H1 (cell line): Measurements from ENCODE around the gene GLRX3. TPM values are rescaled to one million over a fixed set of nuclear protein-coding genes. Genes with fewer than 3 reads are reported as not detected.
A peak's percentile ranks its signal among the peaks of the same experiment; 100 is the strongest.

ENCODE experiments used
- CTCF ChIA-PET: fragments of 300-600 bp; sonication (Branson Sonifier 250); formaldehyde crosslinking; loops from one replicate; lab custom pipeline; 2021; ENCODE audit not compliant: partially characterized antibody; lab: Charles Lee
- POLR2A ChIA-PET: fragments of 300-600 bp; sonication (Branson Sonifier 250); formaldehyde crosslinking; loops from one replicate; lab custom pipeline; 2021; ENCODE audit warnings: inconsistent platforms; ENCODE audit not compliant: partially characterized antibody; lab: Charles Lee
- DNase-seq, 2 experiments: peaks; one replicate each; pipeline versions ENCODE4 v3.0.0 to v3.0.0-alpha.2; 2010 to 2022; ENCODE audit warnings: low spot score in 2 of 2, low read depth in 1 of 2, mixed read lengths in 1 of 2
- FAIRE-seq: peaks from 2 replicates; lab custom pipeline; 2011; peaks lifted over from hg19 to GRCh38; lab: Jason Lieb, UNC
- H2AFZ ChIP-seq: 2 replicates; pipeline ENCODE4 v1.8.1; 2012; ENCODE audit warnings: low read length, inconsistent platforms
- H2AK5ac ChIP-seq: 2 replicates; pipeline ENCODE4 v1.6.1; 2013; ENCODE audit warnings: low read depth, low read length
- H2BK120ac ChIP-seq: replicated peaks from 2 replicates; pipeline ENCODE3; 2013; ENCODE audit warnings: low read depth, low read length, inconsistent platforms
- H2BK12ac ChIP-seq: 2 replicates; pipeline ENCODE4 v1.6.1; 2013; ENCODE audit warnings: low read depth, low read length
- H2BK15ac ChIP-seq: 2 replicates; pipeline ENCODE4 v1.6.1; 2013; ENCODE audit warnings: low read length
- H2BK20ac ChIP-seq: 2 replicates; pipeline ENCODE4 v1.6.1; 2013; ENCODE audit warnings: low read length
- H2BK5ac ChIP-seq: 2 replicates; pipeline ENCODE4 v1.6.1; 2013; ENCODE audit warnings: low read depth, low read length
- H3K14ac ChIP-seq: 2 replicates; pipeline ENCODE4 v1.6.1; 2013; ENCODE audit warnings: inconsistent platforms; ENCODE audit not compliant: insufficient read length
- H3K18ac ChIP-seq: 2 replicates; pipeline ENCODE4 v1.6.1; 2013; ENCODE audit warnings: low read length; ENCODE audit errors: extremely low read depth
- H3K23ac ChIP-seq: 2 replicates; pipeline ENCODE4 v1.6.1; 2013; ENCODE audit warnings: inconsistent platforms; ENCODE audit not compliant: insufficient read length
- H3K23me2 ChIP-seq: 2 replicates; pipeline ENCODE4 v1.6.1; 2013; ENCODE audit warnings: low read depth, low read length
- H3K27ac ChIP-seq: 2 replicates; pipeline ENCODE4 v1.6.1; 2011; ENCODE audit warnings: low read depth, low read length, inconsistent platforms
- H3K27me3 ChIP-seq, 4 experiments: replicated peaks in 1 of 4; 1 replicate in 1 of 4; 2 replicates in 3 of 4; pipeline versions ENCODE4 v1.6.1 to v1.8.1; 2011 to 2013; ENCODE audit warnings: low read length in 3 of 4, mild to moderate bottlenecking in 3 of 4, inconsistent platforms in 2 of 4, mixed read lengths in 2 of 4, moderate library complexity in 1 of 4; ENCODE audit not compliant: control insufficient read depth in 3 of 4, insufficient read depth in 3 of 4; ENCODE audit errors: extremely low read depth in 1 of 4
- H3K36me3 ChIP-seq, 4 experiments: 2 replicates each; pipeline versions ENCODE4 v1.6.1 to v1.8.1; 2011 to 2013; ENCODE audit warnings: mild to moderate bottlenecking in 4 of 4, low read length in 3 of 4, moderate library complexity in 2 of 4, control low read depth in 1 of 4, inconsistent platforms in 1 of 4; ENCODE audit not compliant: insufficient read depth in 4 of 4, control insufficient read depth in 2 of 4
- H3K4ac ChIP-seq: replicated peaks from 2 replicates; pipeline ENCODE3; 2013; ENCODE audit warnings: low read length, low read depth, mixed read lengths, inconsistent platforms; ENCODE audit not compliant: insufficient read length
- H3K4me1 ChIP-seq, 4 experiments: replicated peaks in 1 of 4; 1 replicate in 1 of 4; 2 replicates in 3 of 4; pipeline versions ENCODE4 v1.6.1 to v1.8.1; 2011 to 2013; ENCODE audit warnings: low read length in 3 of 4, inconsistent platforms in 2 of 4, mixed read lengths in 1 of 4; ENCODE audit not compliant: insufficient read depth in 4 of 4, control insufficient read depth in 3 of 4
- H3K4me2 ChIP-seq, 2 experiments: 2 replicates each; pipeline versions ENCODE4 v1.6.1 to v1.8.1; 2011 to 2013; ENCODE audit warnings: low read depth in 2 of 2, low read length in 2 of 2, control low read depth in 1 of 2, inconsistent platforms in 1 of 2, mild to moderate bottlenecking in 1 of 2; ENCODE audit not compliant: insufficient read depth in 1 of 2
- H3K4me3 ChIP-seq, 4 experiments: fragments of 200-600, 300-600 bp in 1 of 4; sonication (generic), shearing (Covaris generic), sonication (Bioruptor Twin) in 1 of 4; 2 replicates each; pipeline versions ENCODE4 v1.5.1 to v1.8.1; 2011 to 2016; ENCODE audit warnings: low read length in 4 of 4, low read depth in 3 of 4, control low read depth in 2 of 4, inconsistent platforms in 2 of 4, mild to moderate bottlenecking in 2 of 4, mixed read lengths in 1 of 4, moderate library complexity in 1 of 4; ENCODE audit not compliant: insufficient read depth in 2 of 4; ENCODE audit errors: extremely low read depth in 1 of 4
- H3K56ac ChIP-seq: replicated peaks from 2 replicates; pipeline ENCODE3; 2013; ENCODE audit warnings: low read depth, mild to moderate bottlenecking, mixed read lengths, low read length, inconsistent platforms; ENCODE audit not compliant: insufficient read length
- H3K79me1 ChIP-seq: 2 replicates; pipeline ENCODE4 v1.6.1; 2013; ENCODE audit warnings: low read depth, low read length, control low read depth
- H3K79me2 ChIP-seq, 2 experiments: 2 replicates each; pipeline versions ENCODE4 v1.6.1 to v1.8.1; 2012 to 2013; ENCODE audit warnings: low read length in 2 of 2, mild to moderate bottlenecking in 2 of 2, inconsistent platforms in 1 of 2; ENCODE audit not compliant: insufficient read depth in 2 of 2, control insufficient read depth in 1 of 2
- H3K9ac ChIP-seq, 4 experiments: replicated peaks in 1 of 4; 1 replicate in 1 of 4; 2 replicates in 3 of 4; pipeline versions ENCODE4 v1.6.1 to v1.8.1; 2011 to 2013; ENCODE audit warnings: low read depth in 3 of 4, low read length in 3 of 4, control low read depth in 2 of 4, mild to moderate bottlenecking in 2 of 4, moderate library complexity in 2 of 4, inconsistent platforms in 1 of 4; ENCODE audit errors: extremely low read depth in 1 of 4
- H3K9me3 ChIP-seq, 2 experiments: 2 replicates each; pipeline versions ENCODE4 v1.6.1 to v1.8.1; 2012 to 2013; ENCODE audit warnings: mild to moderate bottlenecking in 2 of 2, moderate library complexity in 2 of 2, control low read depth in 1 of 2, inconsistent platforms in 1 of 2, low read depth in 1 of 2, low read length in 1 of 2, mixed read lengths in 1 of 2; ENCODE audit not compliant: insufficient read depth in 2 of 2
- H4K20me1 ChIP-seq, 2 experiments: replicated peaks in 1 of 2; 2 replicates each; pipeline versions ENCODE3 to v1.8.1; 2011 to 2013; ENCODE audit warnings: inconsistent platforms in 2 of 2, low read length in 2 of 2, mild to moderate bottlenecking in 1 of 2; ENCODE audit not compliant: insufficient read depth in 2 of 2, control insufficient read depth in 1 of 2
- H4K5ac ChIP-seq: 2 replicates; pipeline ENCODE4 v1.6.1; 2013; ENCODE audit warnings: low read length, low read depth, mixed read lengths, inconsistent platforms; ENCODE audit not compliant: insufficient read length
- H4K8ac ChIP-seq: 2 replicates; pipeline ENCODE4 v1.8.0; 2013; ENCODE audit warnings: mild to moderate bottlenecking, moderate library complexity, low read length, inconsistent platforms; ENCODE audit not compliant: insufficient read depth; ENCODE audit errors: extremely low read depth
- H4K91ac ChIP-seq: replicated peaks from 2 replicates; pipeline ENCODE3; 2013; ENCODE audit warnings: low read length, mixed read lengths, inconsistent platforms; ENCODE audit not compliant: insufficient read length
- CBX5 ChIP-seq: fragments of 300-800, 300-1000 bp; sonication (generic); IDR thresholded peaks from 2 replicates; pipeline ENCODE4 v1.7.1; 2016; ENCODE audit warnings: antibody characterized with exemption, low read length, low read depth
- CTCF ChIP-seq, 3 experiments: IDR thresholded peaks; 1 replicate in 2 of 3; 2 replicates in 1 of 3; pipeline versions ENCODE4 v1.5.1 to v1.6.1; 2011; ENCODE audit warnings: low read length in 3 of 3, mild to moderate bottlenecking in 3 of 3, inconsistent platforms in 2 of 3, low read depth in 1 of 3, moderate library complexity in 1 of 3; ENCODE audit not compliant: insufficient read depth in 1 of 3; ENCODE audit errors: control extremely low read depth in 1 of 3
- NANOG ChIP-seq: IDR thresholded peaks from 2 replicates; pipeline ENCODE4 v1.6.1; 2011; ENCODE audit warnings: low read length, low read depth, mild to moderate bottlenecking, inconsistent platforms; ENCODE audit not compliant: insufficient read depth, poor library complexity, severe bottlenecking
- NRF1 ChIP-seq: IDR thresholded peaks from 2 replicates; pipeline ENCODE4 v1.6.1; 2011; ENCODE audit warnings: mild to moderate bottlenecking, low read depth, low read length, improper control_type of control experiment
- RAD21 ChIP-seq, 2 experiments: IDR thresholded peaks in 1 of 2; conservative IDR thresholded peaks in 1 of 2; 2 replicates each; pipeline ENCODE4 v1.6.1; 2011; ENCODE audit warnings: low read depth in 2 of 2, low read length in 2 of 2, improper control_type of control experiment in 1 of 2, inconsistent platforms in 1 of 2, mild to moderate bottlenecking in 1 of 2, moderate library complexity in 1 of 2
- WGBS, 2 experiments: shearing (Covaris generic) in 1 of 2; methylation state at CpG; one replicate each; pipeline versions ENCODE4 v1.1.6 to v1.1.7; 2013 to 2015; ENCODE audit warnings: low lambda C conversion rate in 2 of 2, mixed read lengths in 2 of 2, inconsistent platforms in 1 of 2, low coverage in 1 of 2, missing lambda C conversion rate in 1 of 2; ENCODE audit not compliant: insufficient replicate concordance in 2 of 2, insufficient coverage in 1 of 2, insufficient read length in 1 of 2; ENCODE audit errors: extremely low coverage in 1 of 2, missing lambda C conversion rate in 1 of 2; 5-methylcytosine and 5-hydroxymethylcytosine counted together
- polyA plus RNA-seq, 7 experiments: library from polyadenylated mRNA; depleted of rRNA in 3 of 7; stranded (reverse) in 5 of 7; unstranded in 2 of 7; fragments of >200 nt in 5 of 7; fragments of 200-250 nt in 2 of 7; gene quantifications; 1 replicate in 5 of 7; 2 replicates in 1 of 7; 4 replicates in 1 of 7; pipeline versions ENCODE4 v1.2.1 to v1.2.3, GENCODE V29; 2011 to 2013; ENCODE audit warnings: missing spikeins in 2 of 7, mixed read lengths in 2 of 7
- total RNA-seq: library from RNA; stranded (reverse); fragmentation: NEBNext Ultra II Directional; extraction: Animal tissue kit (Norgen Biotek cat#: 25700); gene quantifications from 2 replicates; pipeline ENCODE4 v1.2.1, GENCODE V29; 2021

GLRX3 gene
- total and polyA plus RNA-seq, 2 of the 8 experiments (the other 6 are each of a cell fraction or from before 2014, with no cell fraction given) = 59.9 to 157 TPM

- H3K23ac ChIP-seq = no peak overlapping the region
- H3K36me3 ChIP-seq = peaks cover 6 to 26% (median 7%) of the 10 kb centered on the region in 4 experiments; a peak in 6 of 8 replicates
- no peaks in the 10 kb centered on the region for H3K23me2 ChIP-seq
- no peak overlapping the region for H2BK20ac ChIP-seq
- no peaks in the 10 kb centered on the region for H3K27me3 ChIP-seq
- no peak overlapping the region for H3K14ac ChIP-seq
- H3K4me3 ChIP-seq = no peak overlapping the region
- no peak overlapping the region for H3K18ac ChIP-seq
- POLR2A ChIA-PET = no interaction called here
- H2BK120ac ChIP-seq = no peak overlapping the region
- H2AK5ac ChIP-seq = no peak overlapping the region
- no peak overlapping the region for H3K4ac ChIP-seq
- H3K9me3 ChIP-seq = no peaks in the 10 kb centered on the region
- H2BK12ac ChIP-seq = no peak overlapping the region
- H2BK5ac ChIP-seq = no peak overlapping the region
- CTCF ChIA-PET = interaction anchor here (1.4 to 2.0 kb wide), 3 partner anchors 34 to 60 kb away, joined by 3 to 5 read pairs (median 3); no protein-coding TSS in a partner anchor
- no peak overlapping the region for H4K8ac ChIP-seq
- H4K91ac ChIP-seq = no peak overlapping the region
- FAIRE-seq (no peak), DNase-seq (no peak)
- H3K4me2 ChIP-seq = no peak overlapping the region
- H3K9ac ChIP-seq = no peak overlapping the region
- H3K27ac ChIP-seq = no peak overlapping the region
- H3K79me2 ChIP-seq = peaks cover 0 to 36% of the 10 kb centered on the region in 2 experiments; a peak in 2 of 4 replicates
- no peak overlapping the region for H3K56ac ChIP-seq
- 81% methylated on average over 6 of the region's 6 CpGs; no CpG with 5 or more reads in 1 of the 2 experiments for WGBS, 2 experiments
- peaks cover 0 to 5% (median 3%) of the 10 kb centered on the region in 4 experiments; a peak in 3 of 7 replicates for H3K4me1 ChIP-seq
- H4K5ac ChIP-seq = no peak overlapping the region
- TF ChIP-seq NRF1 (no peak), RAD21 (IDR thresholded peaks at IDR 0.05 in 1 of 2, conservative IDR thresholded peaks at IDR 0.05 in 1 of 2; ENCODE audit: low read depth in 2 of 2, low read length in 2 of 2) (peak; percentile 38 to 43), CTCF (IDR thresholded peaks at IDR 0.05; ENCODE audit: control extremely low read depth in 1 of 3, insufficient read depth in 1 of 3, low read depth in 1 of 3, low read length in 3 of 3) (peak in 2 of 3 experiments; percentile 6 to 29; a peak in 2 of 4 replicates), NANOG (no peak), CBX5 (no peak)
- peaks cover 1% of the 10 kb centered on the region; the same call in 1 of the 2 replicates for H3K79me1 ChIP-seq
- no peak overlapping the region for H2BK15ac ChIP-seq
- peaks cover 6 to 12% of the 10 kb centered on the region in 2 experiments for H4K20me1 ChIP-seq
- H2AFZ ChIP-seq = no peak overlapping the region
These were observed 24.6 kb downstream of the GLRX3 start for GRCh38 chr10:130160775-130161174.
